Measurements from ENCODE around the gene SH3GL2. TPM values are rescaled to one million over a fixed set of nuclear protein-coding genes. Genes with fewer than 3 reads are reported as not detected.

SH3GL2 gene
- total RNA-seq, 1 donor, result 0.43 TPM

DNA sequence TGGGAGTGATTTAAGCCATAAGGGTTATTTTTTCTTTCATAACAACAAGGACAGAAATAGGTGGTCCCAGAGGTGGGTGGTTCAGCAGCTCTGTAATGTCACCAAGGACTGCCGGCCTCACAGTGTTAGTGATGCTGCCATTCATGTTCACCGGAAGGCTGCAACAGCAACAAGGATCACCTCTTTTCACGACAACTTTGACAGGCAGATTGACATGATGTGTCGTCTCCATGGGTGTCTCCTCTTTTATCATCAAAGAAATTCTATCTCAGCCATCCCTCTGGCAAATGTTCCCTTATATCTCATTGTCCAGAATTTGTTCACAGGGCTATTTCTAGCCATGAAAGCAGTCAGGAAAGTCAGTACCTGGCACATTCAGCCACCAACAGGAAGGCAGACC, 231.5 kb downstream of the SH3GL2 start:
- TF ChIP-seq, protein P1, sequence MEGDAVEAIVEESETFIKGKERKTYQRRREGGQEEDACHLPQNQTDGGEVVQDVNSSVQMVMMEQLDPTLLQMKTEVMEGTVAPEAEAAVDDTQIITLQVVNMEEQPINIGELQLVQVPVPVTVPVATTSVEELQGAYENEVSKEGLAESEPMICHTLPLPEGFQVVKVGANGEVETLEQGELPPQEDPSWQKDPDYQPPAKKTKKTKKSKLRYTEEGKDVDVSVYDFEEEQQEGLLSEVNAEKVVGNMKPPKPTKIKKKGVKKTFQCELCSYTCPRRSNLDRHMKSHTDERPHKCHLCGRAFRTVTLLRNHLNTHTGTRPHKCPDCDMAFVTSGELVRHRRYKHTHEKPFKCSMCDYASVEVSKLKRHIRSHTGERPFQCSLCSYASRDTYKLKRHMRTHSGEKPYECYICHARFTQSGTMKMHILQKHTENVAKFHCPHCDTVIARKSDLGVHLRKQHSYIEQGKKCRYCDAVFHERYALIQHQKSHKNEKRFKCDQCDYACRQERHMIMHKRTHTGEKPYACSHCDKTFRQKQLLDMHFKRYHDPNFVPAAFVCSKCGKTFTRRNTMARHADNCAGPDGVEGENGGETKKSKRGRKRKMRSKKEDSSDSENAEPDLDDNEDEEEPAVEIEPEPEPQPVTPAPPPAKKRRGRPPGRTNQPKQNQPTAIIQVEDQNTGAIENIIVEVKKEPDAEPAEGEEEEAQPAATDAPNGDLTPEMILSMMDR (IDR thresholded peaks at IDR 0.05; ENCODE audit: insufficient read depth, low read depth, low read length), result no peak
- H3K4me3 ChIP-seq (ENCODE audit: low read depth, low read length), result no peak overlapping the region
- DNase-seq (ENCODE audit: low read depth), result no peak

DNA sequence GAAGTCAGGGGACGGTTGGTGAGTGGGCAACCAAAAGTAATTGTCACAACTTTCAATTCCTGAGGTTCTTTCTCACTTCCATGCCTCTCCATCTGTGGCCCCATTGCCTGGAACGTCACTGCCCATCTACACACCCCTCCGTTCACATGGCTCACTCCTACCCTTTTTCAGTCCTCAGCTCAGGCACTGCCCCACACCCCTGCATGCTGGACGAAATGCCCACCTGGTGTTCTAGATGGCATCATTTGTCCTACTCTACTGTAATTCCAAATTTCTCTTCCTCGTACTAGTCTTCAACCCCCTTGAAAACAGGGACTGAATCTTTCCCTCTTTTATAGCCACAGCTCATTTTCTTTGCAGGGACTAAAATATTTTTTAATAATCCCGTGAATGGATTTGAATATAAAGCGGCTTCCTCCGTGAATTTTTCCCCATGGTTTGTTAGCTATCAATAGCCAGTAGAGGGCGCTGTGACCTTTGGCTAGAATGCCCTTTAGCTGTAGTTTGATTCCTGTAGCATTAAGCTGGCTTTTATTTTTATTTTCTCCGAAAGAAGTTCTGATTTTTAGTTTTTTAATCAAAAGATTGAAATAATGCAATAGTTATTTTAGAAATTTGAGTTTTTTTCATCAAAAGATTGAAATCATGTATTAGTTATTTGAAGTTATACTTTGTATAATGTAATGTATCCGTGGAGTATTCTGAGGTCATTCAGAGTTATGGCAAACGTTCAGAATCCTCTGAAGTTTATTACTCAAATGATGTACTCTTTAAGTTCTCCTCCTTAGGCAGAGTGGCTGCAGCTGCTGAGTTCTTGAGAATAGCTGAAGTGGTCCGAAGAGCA, 232.1 kb downstream of the SH3GL2 start:
- DNase-seq (ENCODE audit: low read depth), result peak; percentile 65
- TF ChIP-seq, protein P1 (IDR thresholded peaks at IDR 0.05; ENCODE audit: insufficient read depth, low read depth, low read length), result peak; percentile 83
- H3K4me3 ChIP-seq (ENCODE audit: low read depth, low read length), result no peak overlapping the region

DNA sequence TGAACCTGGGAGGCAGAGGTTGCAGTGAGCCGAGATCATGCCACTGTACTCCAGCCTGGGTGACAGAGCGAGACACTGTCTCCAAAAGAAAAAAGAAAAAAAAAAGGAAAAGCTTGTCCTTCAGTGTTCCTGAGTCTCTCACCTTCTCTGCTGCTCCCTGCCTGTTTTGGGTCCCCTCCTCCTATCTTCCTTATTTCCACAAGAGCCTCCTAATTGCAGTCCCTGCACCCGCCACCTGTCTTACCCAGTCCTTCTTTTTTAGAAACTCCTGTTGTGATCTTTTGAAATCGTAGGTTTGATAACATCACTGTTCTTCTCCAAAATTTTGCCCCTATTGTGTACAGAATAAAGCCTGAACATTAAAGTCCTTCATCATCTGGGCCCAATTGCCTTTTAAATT, 234.9 kb downstream of the SH3GL2 start:
- TF ChIP-seq, protein P1 (IDR thresholded peaks at IDR 0.05; ENCODE audit: insufficient read depth, low read depth, low read length), result no peak
- DNase-seq (ENCODE audit: low read depth), result no peak
- no peak overlapping the region for H3K4me3 ChIP-seq (ENCODE audit: low read depth, low read length)

DNA sequence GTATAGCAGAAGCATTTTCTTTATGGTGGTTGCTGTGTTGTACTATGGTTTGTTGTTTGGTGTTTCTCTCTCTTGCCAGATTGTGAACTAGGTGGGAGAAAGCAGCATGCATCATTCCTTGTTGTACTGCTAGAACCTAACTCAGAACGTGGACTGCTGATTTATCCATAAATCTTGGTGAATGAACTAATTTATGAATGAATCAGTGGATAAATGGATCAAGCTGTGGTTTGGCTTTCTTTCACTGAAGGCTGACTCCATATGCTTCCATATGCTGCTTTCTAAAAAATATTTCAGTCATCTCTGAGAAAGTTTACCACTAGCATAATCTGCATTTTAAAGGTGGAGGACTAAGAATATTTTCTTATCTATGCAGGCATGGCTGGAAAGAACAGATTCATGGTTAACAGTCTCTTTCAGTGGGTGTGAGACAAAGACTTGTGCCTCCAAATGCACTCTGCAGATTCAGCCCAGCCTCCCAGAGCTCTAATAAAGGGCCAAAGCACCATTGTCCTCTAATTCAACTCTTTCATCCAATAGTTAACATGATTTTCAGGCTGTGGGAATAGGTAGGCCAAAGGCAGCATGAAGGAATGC, 237.7 kb downstream of the SH3GL2 start:
- TF ChIP-seq, protein P1 (IDR thresholded peaks at IDR 0.05; ENCODE audit: insufficient read depth, low read depth, low read length), result no peak
- no peak overlapping the region for H3K4me3 ChIP-seq (ENCODE audit: low read depth, low read length)
- DNase-seq (ENCODE audit: low read depth), result no peak

DNA sequence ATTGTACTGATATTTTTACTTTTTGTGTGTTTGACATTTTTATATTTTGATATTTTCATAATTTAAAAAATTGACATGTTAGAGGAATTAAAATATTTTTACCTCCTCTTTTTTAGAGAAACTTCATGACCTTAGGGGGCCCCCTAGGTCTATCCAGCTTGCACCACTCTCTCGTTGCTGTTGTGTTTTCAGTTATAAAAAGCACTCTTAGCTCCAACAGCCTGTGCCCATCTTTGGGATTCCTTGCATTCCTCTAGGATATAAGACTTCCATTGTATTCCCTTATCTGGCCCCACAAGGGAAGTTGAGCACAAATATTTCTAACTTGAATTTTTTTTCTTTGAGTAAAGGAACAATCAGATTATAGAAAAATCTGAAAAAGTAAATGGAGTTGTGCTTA, 245.3 kb downstream of the SH3GL2 start:
- no peak overlapping the region for H3K4me3 ChIP-seq (ENCODE audit: low read depth, low read length)
- TF ChIP-seq, protein P1 (IDR thresholded peaks at IDR 0.05; ENCODE audit: insufficient read depth, low read depth, low read length), result no peak
- no peak for DNase-seq (ENCODE audit: low read depth)

DNA sequence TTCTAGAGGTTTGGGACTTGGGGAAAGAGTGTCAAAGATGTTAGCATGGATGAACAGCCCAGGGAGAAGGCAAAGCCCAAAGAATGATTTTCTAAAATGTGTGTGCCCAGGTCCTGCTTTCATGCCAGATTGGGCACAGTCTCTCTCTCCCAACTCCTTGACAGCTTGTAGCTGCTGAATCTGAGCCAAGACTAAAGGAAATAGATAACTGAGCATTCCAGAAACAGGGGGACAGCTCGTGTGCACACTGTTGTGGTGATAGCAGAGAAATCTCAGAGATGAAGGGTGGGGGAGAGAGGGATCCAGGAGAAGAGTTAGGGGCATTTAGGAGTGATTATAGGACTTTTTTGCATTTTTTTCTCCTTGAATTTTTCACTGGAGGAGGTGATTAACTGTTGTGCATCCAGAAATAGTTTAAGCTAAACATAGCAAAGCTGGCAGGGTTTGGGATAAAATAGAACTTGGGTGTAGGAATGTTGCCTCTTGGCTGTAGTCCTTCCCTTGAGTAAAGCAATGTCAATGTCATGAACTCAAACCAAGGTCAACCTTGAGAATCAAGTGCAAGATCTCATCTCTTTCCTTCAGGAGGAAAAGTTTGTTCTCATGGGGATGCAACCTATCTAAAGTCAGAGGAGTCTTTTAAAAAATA, 245.9 kb downstream of the SH3GL2 start:
- H3K4me3 ChIP-seq (ENCODE audit: low read depth, low read length), result no peak overlapping the region
- DNase-seq (ENCODE audit: low read depth), result no peak
- TF ChIP-seq, protein P1 (IDR thresholded peaks at IDR 0.05; ENCODE audit: insufficient read depth, low read depth, low read length), result no peak

Data from fibroblast of villous mesenchyme (primary cell).